ENCODE results near the gene SIRT6. TPM values are rescaled to one million over a fixed set of nuclear protein-coding genes. Genes with fewer than 3 reads are reported as not detected.

Gene SIRT6
- total and polyA plus RNA-seq, 2 of the 4 experiments (the other 2 are of a cell fraction), result 3.9 to 25.3 TPM

GRCh38 chr19:4134351-4134750 lies 48.0 kb downstream of the SIRT6 start:
- Histone ChIP-seq H4K5ac (ENCODE audit: low read depth, low read length) (no peak overlapping the region), H2BK5ac (ENCODE audit: low read depth, low read length, poor library complexity, severe bottlenecking) (no peak overlapping the region), H2AK5ac (ENCODE audit: low read depth, low read length) (no peak overlapping the region), H4K8ac (ENCODE audit: low read depth in 2 of 2, low read length in 2 of 2) (no peak overlapping the region), H3K9me1 (ENCODE audit: insufficient read depth, low read length) (0 out of 2 replicates have a peak, but pooled peaks cover 4% of the 10 kb centered on the region), H4K91ac (ENCODE audit: insufficient read depth, low read depth, low read length) (no peak overlapping the region), H3K27me3 (ENCODE audit: control insufficient read depth, insufficient read depth, low read length) (no peaks in the 10 kb centered on the region), H3K18ac (ENCODE audit: low read depth, low read length) (no peak overlapping the region), H3K4me3 (ENCODE audit: insufficient read depth, low read depth, low read length) (no peak overlapping the region), H3K9me3 (ENCODE audit: control insufficient read depth, insufficient read depth, low read length) (no peaks in the 10 kb centered on the region), H4K20me1 (ENCODE audit: insufficient read depth, low read length) (no peaks in the 10 kb centered on the region), H2AK9ac (replicated peaks; ENCODE audit: low read depth, low read length, poor library complexity) (no peak overlapping the region), H2AFZ (replicated peaks; ENCODE audit: low read length, poor library complexity) (peak overlapping the region; percentile 77), H2BK120ac (ENCODE audit: low read depth, low read length) (no peak overlapping the region), H3K56ac (ENCODE audit: extremely low read depth, insufficient read depth, low read length) (no peak overlapping the region), H3K36me3 (ENCODE audit: control insufficient read depth, insufficient read depth, low read length) (no peaks in the 10 kb centered on the region), H3K4ac (ENCODE audit: low read depth, low read length) (no peak overlapping the region; the same call in 1 of the 2 replicates), H3K27ac (ENCODE audit: insufficient read depth, low read length) (no peak overlapping the region), H3K9ac (ENCODE audit: low read depth, low read length) (no peak overlapping the region), H2BK15ac (ENCODE audit: low read depth, low read length) (no peak overlapping the region), H2BK20ac (ENCODE audit: low read depth, low read length) (no peak overlapping the region), H3K4me1 (ENCODE audit: control insufficient read depth, insufficient read depth, low read length) (peaks cover 6% of the 10 kb centered on the region), H3K79me1 (ENCODE audit: low read depth in 1 of 2, low read length in 2 of 2) (no peaks in the 10 kb centered on the region), H3K4me2 (ENCODE audit: low read depth, low read length) (no peak overlapping the region), H3K14ac (replicated peaks; ENCODE audit: low read depth, low read length) (no peak overlapping the region), H3K23ac (ENCODE audit: low read depth, low read length) (no peak overlapping the region)
- ChIA-PET CTCF (interaction anchor here (1.2 kb wide), 1 partner anchor 147 kb away, joined by 3 read pairs; no protein-coding TSS in a partner anchor), POLR2A (ENCODE audit: unreplicated experiment) (no interaction called here)
- WGBS, 2 experiments (ENCODE audit: extremely low coverage in 2 of 2, insufficient read length in 1 of 2), result 21% methylated on average over 3 of the region's 6 CpGs; no CpG with 5 or more reads in 1 of the 2 experiments
- in situ Hi-C loops (cut with MboI; ENCODE audit: low sequenced_read_pairs) (no loop called here), intact Hi-C loops (cut with micrococcal nuclease) (no loop called here), dilution Hi-C loops (cut with HindIII; ENCODE audit: low sequenced_read_pairs, unreplicated experiment) (no loop called here)
- no peak for DNase-seq
- BruUV-seq (replicated peaks), result no TSS peak
- TF ChIP-seq CEBPB (IDR thresholded peaks at IDR 0.05; ENCODE audit: low read depth, low read length), result no peak
- TF ChIP-seq ELK1 (IDR thresholded peaks at IDR 0.05; ENCODE audit: borderline replicate concordance, low read depth, low read length), result no peak
- TF ChIP-seq SMC3 (IDR thresholded peaks at IDR 0.05; ENCODE audit: low read depth, low read length), result no peak
- TF ChIP-seq MAFK (IDR thresholded peaks at IDR 0.05; ENCODE audit: low read depth, low read length), result no peak
- no peak for TF ChIP-seq USF2 (IDR thresholded peaks at IDR 0.05; ENCODE audit: low read depth, low read length)
- no peak for TF ChIP-seq RFX5 (IDR thresholded peaks at IDR 0.05; ENCODE audit: low read depth, low read length)
- TF ChIP-seq BHLHE40 (IDR thresholded peaks at IDR 0.05; ENCODE audit: low read depth, low read length), result no peak
- no peak for TF ChIP-seq FOS (IDR thresholded peaks at IDR 0.05; ENCODE audit: low read depth, low read length)
- no peak for TF ChIP-seq MXI1 (IDR thresholded peaks at IDR 0.05; ENCODE audit: borderline replicate concordance, low read depth, low read length)
- no peak for TF ChIP-seq CHD1 (IDR thresholded peaks at IDR 0.05; ENCODE audit: low read depth, low read length)
- TF ChIP-seq CTCF (conservative IDR thresholded peaks at IDR 0.05; ENCODE audit: low read depth, low read length), result no peak
- no peak for TF ChIP-seq RAD21 (IDR thresholded peaks at IDR 0.05; ENCODE audit: low read length)
- TF ChIP-seq RCOR1 (IDR thresholded peaks at IDR 0.05; ENCODE audit: insufficient replicate concordance, low read length), result no peak
- no peak for TF ChIP-seq NFE2L2 (IDR thresholded peaks at IDR 0.05; ENCODE audit: low read depth, low read length)
- no peak for TF ChIP-seq POLR2A (IDR thresholded peaks at IDR 0.05; ENCODE audit: low read depth, low read length)
- no peak for TF ChIP-seq MAZ (IDR thresholded peaks at IDR 0.05; ENCODE audit: borderline replicate concordance, low read depth, low read length)
- no peak for ATAC-seq (ENCODE audit: low read depth)
